C4-2B (cell line): Measurements from ENCODE around the gene CEP89.
"Not testable (repeated sequence)": the region's sequence is repeated elsewhere in the genome, so short reads cannot be mapped to it uniquely, and the experiment has no call there.

Experiments used
- H3K27ac ChIP-seq: fragments of 450-650 bp; 2 replicates; pipeline ENCODE4 v1.5.1; 2017
- ZFX ChIP-seq: fragments of 450-650 bp; IDR thresholded peaks from 2 replicates; pipeline ENCODE4 v1.6.1; 2017
- TF ChIP-seq, protein P1 (sequence below): fragments of 450-650 bp; conservative IDR thresholded peaks from 2 replicates; pipeline ENCODE4 v1.5.1; 2017; ENCODE audit warnings: mild to moderate bottlenecking

Gene CEP89

DNA sequence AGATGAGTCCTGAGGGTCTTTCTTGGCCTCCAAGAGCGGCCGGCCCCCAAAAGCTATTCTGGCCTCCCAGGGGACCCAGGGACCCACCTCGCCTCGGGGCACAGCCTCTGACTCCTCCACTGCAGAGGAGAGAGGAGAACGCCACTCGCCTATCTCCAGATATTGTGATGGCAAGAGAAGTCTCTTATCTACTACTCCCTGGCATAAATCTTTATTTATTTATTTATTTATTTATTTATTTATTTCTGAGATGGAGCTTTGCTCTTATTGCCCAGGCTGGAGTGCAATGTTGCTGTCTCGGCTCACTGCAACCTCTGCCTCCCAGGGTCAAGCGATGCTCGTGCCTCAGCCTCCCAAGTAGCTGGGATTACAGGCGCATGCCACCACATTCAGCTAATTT is 113.2 kb downstream of the CEP89 start:
- H3K27ac ChIP-seq = no peak overlapping the region
- TF ChIP-seq, protein P1, sequence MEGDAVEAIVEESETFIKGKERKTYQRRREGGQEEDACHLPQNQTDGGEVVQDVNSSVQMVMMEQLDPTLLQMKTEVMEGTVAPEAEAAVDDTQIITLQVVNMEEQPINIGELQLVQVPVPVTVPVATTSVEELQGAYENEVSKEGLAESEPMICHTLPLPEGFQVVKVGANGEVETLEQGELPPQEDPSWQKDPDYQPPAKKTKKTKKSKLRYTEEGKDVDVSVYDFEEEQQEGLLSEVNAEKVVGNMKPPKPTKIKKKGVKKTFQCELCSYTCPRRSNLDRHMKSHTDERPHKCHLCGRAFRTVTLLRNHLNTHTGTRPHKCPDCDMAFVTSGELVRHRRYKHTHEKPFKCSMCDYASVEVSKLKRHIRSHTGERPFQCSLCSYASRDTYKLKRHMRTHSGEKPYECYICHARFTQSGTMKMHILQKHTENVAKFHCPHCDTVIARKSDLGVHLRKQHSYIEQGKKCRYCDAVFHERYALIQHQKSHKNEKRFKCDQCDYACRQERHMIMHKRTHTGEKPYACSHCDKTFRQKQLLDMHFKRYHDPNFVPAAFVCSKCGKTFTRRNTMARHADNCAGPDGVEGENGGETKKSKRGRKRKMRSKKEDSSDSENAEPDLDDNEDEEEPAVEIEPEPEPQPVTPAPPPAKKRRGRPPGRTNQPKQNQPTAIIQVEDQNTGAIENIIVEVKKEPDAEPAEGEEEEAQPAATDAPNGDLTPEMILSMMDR = no peak
- TF ChIP-seq ZFX = no peak

GRCh38 chr19:32858155-32858554 is 113.6 kb downstream of the CEP89 start:
- no peak for TF ChIP-seq ZFX
- TF ChIP-seq, protein P1 = no peak
- H3K27ac ChIP-seq = no peak overlapping the region

GRCh38 chr19:32857584-32857983 is 114.2 kb downstream of the CEP89 start:
- TF ChIP-seq, protein P1 = no peak
- TF ChIP-seq ZFX = no peak
- no peak overlapping the region for H3K27ac ChIP-seq

- not testable (repeated sequence) for H3K27ac ChIP-seq
Measured at GRCh38 chr19:32856818-32857217, 114.9 kb downstream of the CEP89 start.

DNA sequence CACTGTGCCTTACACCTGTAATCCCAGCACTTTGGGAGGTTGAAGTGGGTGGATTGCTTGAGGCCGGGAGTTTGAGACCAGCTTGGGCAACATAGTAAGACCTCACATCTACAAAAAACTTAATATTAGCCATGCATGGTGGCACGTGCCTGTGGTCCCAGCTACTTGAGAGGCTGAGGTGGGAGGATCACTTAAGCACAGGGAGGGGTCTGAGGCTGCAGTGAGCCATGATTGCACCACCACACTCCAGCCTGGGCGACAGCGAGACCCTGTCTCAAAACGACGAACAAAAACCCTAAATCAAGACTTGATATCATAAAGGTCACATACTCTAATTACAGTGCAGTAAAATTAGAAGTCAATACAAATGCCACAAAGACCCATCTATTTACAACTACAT is 119.5 kb downstream of the CEP89 start:
- H3K27ac ChIP-seq = no peak overlapping the region
- TF ChIP-seq ZFX = no peak
- TF ChIP-seq, protein P1 = no peak

- not testable (repeated sequence) for H3K27ac ChIP-seq
Measured at GRCh38 chr19:32848035-32848434, 123.7 kb downstream of the CEP89 start.

DNA sequence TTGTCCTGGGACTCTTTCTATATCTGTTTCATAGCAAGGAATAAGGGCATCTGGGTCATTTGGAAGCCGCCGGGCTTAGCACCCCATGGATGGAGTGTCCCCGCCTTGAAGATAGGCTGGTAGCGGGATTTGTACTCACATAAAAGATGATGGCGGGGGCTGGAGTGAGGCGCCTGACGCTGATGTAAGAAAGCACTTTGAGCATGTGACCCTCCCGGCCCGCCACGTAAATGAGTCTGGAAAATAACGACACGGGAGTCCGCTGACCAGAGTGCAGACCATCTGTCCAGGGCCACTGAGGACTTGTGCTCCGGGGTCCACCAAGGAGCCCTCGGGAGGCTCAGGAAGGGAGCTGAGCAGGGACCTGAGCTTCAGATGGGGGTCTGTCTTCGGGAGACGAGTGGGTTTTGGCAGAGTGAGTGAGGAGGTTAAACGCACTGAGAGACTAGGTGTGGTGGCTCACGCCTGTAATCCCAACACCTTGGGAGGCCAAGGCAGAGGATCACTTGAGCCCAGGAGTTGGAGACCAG is 128.0 kb downstream of the CEP89 start:
- TF ChIP-seq ZFX = no peak
- TF ChIP-seq, protein P1 = no peak
- H3K27ac ChIP-seq = no peak overlapping the region

DNA sequence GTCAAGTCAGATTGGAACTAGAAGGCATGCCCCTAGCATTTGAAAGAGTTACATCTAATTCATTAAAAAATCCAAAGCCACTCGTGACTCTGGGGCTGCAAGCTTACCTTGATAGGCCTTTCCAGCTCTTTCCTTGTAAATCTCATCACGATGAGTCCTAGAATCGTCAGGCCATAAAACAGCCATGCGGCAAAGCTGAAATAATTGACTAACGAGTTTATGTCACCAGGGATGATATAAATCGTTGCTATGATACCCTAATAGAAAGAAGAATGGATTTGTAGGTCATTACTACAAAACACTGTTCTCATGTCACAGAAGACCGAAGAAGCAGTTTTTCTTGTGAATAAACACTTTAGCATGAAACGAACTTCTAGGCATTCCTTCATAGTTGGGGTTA is 129.7 kb downstream of the CEP89 start:
- H3K27ac ChIP-seq = no peak overlapping the region
- no peak for TF ChIP-seq ZFX
- TF ChIP-seq, protein P1 = no peak

GRCh38 chr19:32837531-32837930 is 134.2 kb downstream of the CEP89 start:
- H3K27ac ChIP-seq = no peak overlapping the region
- TF ChIP-seq, protein P1 = no peak
- no peak for TF ChIP-seq ZFX

GRCh38 chr19:32833388-32833787 is 138.4 kb downstream of the CEP89 start:
- H3K27ac ChIP-seq = not testable (repeated sequence)

- not testable (repeated sequence) for H3K27ac ChIP-seq
Measured at GRCh38 chr19:32832825-32833224, 138.9 kb downstream of the CEP89 start.

DNA sequence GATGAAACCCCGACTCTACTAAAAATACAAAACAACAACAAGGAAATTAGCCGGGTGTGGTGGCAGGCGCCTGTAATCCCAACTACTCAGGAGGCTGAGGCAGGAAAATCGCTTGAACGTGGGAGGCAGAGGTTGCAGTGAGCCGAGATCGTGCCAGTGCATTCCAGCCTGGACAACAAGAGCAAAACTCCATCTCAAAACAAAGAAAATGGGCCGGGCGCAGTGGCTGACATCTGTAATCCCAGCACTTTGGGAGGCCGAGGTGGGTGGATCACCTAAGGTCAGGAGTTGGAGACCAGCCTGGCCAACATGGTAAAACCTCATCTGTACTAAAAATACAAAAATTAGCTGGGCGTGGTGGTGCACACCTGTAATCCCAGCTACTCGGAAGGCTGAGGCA is 139.7 kb downstream of the CEP89 start:
- H3K27ac ChIP-seq = not testable (repeated sequence)
